Limb (tissue), 2 donors: ENCODE results near the gene ARHGEF4.

Experiments used
- DNase-seq, 2 donors: peaks; one replicate each; pipeline ENCODE4 v3.0.0-alpha.2; 2016; ENCODE audit errors: extremely low spot score in 2 of 2

The ARHGEF4 gene

GRCh38 chr2:131006561-131006960, 169.8 kb downstream of the ARHGEF4 start:
- no peak for DNase-seq

- DNase-seq, result no peak
Observed at GRCh38 chr2:131008967-131009366, 172.3 kb downstream of the ARHGEF4 start.

DNA sequence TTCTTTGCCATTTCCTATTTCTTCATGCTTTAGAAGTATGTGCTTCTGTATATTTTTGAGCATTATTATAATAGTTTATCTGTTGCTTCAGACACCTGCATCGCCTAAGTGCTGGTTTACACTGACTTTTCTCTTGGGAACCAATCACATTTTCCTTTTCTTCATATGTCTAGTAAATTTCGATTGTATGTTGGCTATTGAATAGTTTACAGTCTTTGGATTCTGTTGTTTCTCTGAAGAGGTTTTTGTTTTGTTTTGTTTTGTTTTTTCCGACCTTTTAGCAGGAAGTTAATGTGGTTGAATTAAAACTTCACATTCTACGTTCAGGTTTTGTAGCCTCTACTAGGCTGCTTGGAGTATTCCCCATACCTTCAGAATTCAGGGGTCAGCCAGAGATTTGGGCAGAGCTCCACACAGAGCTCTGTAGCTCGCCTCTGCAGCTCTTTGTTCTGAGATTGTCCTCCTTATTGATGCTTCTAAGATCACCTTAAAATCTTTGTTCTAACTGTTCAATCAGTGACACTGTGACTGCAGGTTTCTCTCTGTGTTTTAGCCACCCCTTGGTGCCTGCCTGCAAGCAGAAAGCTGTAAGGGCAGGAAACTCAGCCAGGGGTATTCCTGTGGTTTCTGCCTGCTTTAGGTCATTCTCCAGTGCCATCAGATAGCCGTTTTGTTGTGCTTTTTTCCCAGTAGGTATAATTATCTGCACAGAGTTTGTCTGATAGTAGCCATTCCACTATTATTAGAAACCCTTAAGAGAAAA, 173.2 kb downstream of the ARHGEF4 start:
- DNase-seq, result no peak

DNA sequence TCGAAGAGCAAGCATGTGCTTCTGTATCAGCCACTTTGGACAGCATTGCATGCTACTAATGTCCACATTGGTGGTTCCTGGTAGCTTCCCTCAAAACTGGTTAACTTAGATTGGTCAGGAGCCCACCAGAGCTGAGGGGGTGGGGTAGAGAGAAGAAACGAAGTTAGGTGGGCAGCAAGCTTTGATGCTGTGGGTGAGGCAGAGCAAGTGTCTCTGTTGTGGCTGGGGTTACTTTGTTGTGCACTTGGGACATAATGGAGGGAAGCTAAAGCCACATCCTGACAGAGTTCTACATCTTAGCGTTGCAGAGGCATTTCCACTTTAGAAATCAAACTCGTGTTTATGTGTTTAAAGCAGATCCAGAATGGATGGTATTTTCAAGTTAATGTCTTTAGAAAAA, 173.9 kb downstream of the ARHGEF4 start:
- DNase-seq, result no peak

GRCh38 chr2:131011486-131011885, 174.8 kb downstream of the ARHGEF4 start:
- DNase-seq, result no peak

DNA sequence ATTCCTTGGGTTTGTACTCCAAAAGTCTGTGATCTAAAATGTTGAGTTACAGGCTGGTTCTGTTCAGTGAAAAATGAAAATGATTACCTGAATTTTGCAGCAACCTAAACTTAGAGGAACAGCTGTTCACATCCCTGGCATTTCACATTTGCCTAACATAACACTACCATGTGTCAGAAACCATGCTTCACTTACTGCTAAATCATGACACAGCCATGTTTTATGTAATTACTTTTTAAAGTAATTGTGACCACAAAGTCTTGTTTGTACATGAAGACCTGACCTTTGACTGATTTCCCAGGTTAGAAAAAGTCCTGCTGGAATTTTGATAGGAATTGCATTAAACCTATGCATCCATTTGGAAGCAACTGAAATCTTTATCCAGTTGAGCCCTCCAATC, 177.4 kb downstream of the ARHGEF4 start:
- no peak for DNase-seq

DNA sequence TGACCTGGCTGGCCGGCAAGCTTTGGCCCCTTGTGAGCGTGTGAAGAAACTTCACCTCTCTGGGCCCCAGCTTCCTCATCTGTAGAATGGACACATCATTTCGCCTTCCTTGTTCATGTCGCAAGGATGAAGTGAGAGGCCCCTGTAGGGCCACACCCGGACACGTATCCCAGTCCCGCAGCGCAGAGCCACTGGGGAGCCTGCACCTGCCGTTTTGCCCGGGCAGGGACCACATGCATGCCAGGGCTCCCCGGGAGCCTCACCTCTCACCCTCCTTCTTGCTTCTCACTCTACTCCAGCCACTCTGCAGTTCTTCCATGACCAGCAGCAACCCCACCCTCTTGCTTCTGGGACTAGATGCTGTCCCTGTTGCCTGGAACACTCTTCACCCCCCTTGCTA, 179.1 kb downstream of the ARHGEF4 start:
- DNase-seq, result no peak

GRCh38 chr2:131016826-131017741, 180.4 kb downstream of the ARHGEF4 start:
- no peak for DNase-seq

GRCh38 chr2:131022731-131023130, 186.0 kb downstream of the ARHGEF4 start:
- no peak for DNase-seq

- no peak for DNase-seq
Observed at GRCh38 chr2:131023758-131024157, 187.0 kb downstream of the ARHGEF4 start.

GRCh38 chr2:131026919-131027318, 190.2 kb downstream of the ARHGEF4 start:
- no peak for DNase-seq

GRCh38 chr2:131027566-131028528, 191.1 kb downstream of the ARHGEF4 start:
- DNase-seq, result no peak

DNA sequence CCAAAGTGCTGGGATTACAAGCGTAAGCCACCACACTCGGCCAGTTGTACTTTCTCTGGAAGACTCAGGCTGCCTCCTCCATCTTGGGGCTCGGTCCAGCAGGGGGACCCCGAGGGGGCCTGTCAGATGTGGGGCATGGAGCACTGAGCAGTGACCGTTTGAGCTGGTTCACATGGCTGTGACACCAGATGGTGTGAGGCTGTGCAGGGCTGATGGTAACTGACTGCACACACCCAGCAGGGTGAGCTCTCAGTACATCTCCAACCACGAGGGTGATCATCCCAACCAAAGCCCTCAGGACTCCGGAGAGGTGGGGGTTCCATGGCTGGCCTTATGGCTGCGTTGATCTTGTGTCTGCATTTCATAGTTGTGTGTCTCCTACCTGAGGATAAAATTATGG, 193.1 kb downstream of the ARHGEF4 start:
- no peak for DNase-seq

DNA sequence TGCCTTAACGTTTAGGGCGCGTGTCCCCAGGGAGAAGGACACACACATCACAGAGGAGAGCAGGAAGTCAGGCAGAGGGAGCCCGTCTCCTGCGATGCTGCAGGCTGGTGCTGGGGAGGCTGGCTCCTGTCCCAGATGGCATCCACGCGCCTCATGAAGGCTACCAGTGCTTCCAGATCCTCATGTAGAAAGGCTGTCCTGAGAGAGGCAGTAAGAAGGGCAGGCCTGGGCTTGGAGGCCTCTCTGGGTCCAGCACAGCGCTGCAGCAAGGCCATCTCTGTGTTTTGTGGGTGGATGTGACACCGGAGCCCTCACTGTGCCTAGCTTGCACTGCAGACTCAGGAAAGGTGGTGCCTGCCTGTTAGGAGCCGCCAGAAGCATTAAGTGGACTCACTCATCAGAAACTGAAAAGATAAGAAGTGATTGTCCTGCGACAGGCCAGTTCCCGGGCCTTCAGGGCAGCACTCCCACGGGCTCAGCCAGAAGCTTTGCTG, 193.8 kb downstream of the ARHGEF4 start:
- DNase-seq, result no peak

DNA sequence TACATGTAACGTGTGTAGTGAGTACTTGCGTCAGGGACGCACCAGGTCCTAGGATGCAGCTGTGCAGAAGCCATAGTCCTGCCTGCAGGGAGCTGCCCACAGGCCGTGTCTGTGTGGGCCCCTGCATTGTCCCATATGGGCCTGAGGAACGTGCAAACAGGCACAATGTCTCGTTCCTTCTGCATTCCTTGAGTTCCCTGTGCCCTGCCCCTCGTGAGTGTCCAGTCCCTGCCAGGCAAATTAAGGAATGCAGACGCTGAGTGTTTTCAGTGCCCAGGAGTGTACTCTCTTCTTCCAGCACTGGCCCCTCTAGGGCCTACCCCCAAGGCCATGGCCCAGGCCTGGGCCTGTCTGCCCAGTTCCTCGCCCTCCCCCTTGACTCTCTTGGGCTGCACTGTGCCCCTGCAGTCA, 194.7 kb downstream of the ARHGEF4 start:
- DNase-seq, result no peak

GRCh38 chr2:131031875-131032274, 195.2 kb downstream of the ARHGEF4 start:
- DNase-seq, result no peak

GRCh38 chr2:131032393-131032836, 195.7 kb downstream of the ARHGEF4 start:
- no peak for DNase-seq

DNA sequence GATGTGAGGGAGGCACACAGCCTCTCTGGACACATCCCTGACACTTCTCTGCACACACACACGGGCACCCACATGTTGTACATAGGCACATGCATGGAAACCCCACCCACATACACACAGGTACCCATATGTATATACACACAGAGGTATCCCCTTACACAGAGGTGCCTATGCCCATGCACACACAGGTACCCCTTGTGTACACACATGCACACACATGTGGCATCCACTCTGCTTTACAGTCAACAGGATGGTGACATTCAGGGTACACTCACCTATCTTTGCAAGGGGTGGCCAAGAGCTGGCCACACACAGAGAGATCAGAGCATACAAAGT, 197.0 kb downstream of the ARHGEF4 start:
- DNase-seq, result no peak

- peak; percentile 15 to 75 for DNase-seq
Observed at GRCh38 chr2:131034122-131035051, 197.7 kb downstream of the ARHGEF4 start.
